Suprapubic skin (tissue), 4 donors: Measurements from ENCODE around the gene CYREN. TPM values are rescaled to one million over a fixed set of nuclear protein-coding genes. Genes with fewer than 3 reads are reported as not detected.

ENCODE experiments used
- DNase-seq, 2 donors: peaks; one replicate each; pipeline ENCODE4 v3.0.0-alpha.2; 2019; ENCODE audit warnings: low spot score in 2 of 2
- H3K27ac ChIP-seq: fragments of 200-600 bp; sonication (generic); one replicate; pipeline ENCODE4 v1.5.1; 2019
- H3K27me3 ChIP-seq: fragments of 200-600 bp; sonication (generic); one replicate; pipeline ENCODE4 v1.5.1; 2019
- H3K36me3 ChIP-seq: fragments of 200-600 bp; sonication (generic); one replicate; pipeline ENCODE4 v1.5.1; 2019
- H3K4me1 ChIP-seq: fragments of 200-600 bp; sonication (generic); one replicate; pipeline ENCODE4 v1.5.1; 2019
- H3K4me3 ChIP-seq: fragments of 200-600 bp; sonication (generic); one replicate; pipeline ENCODE4 v1.5.1; 2019; ENCODE audit warnings: mild to moderate bottlenecking
- H3K9me3 ChIP-seq: fragments of 200-600 bp; sonication (generic); one replicate; pipeline ENCODE4 v1.5.1; 2019
- CTCF ChIP-seq, 2 donors: fragments of 200-600 bp in 1 of 2; fragments of 450-650 bp in 1 of 2; sonication (generic) in 1 of 2; IDR thresholded peaks; one replicate each; pipeline ENCODE4 v1.5.1; 2016 to 2019; ENCODE audit warnings: antibody characterized with exemption in 2 of 2, mild to moderate bottlenecking in 1 of 2, moderate library complexity in 1 of 2
- EP300 ChIP-seq: sonication (generic); formaldehyde crosslinking; IDR thresholded peaks from one replicate; pipeline ENCODE4 v1.6.1; 2017; ENCODE audit warnings: antibody characterized with exemption
- POLR2A ChIP-seq, 2 donors: fragments of 450-650 bp; IDR thresholded peaks; one replicate each; pipeline ENCODE4 v1.6.1; 2017; ENCODE audit warnings: antibody characterized with exemption in 2 of 2, mild to moderate bottlenecking in 2 of 2, moderate library complexity in 2 of 2
- POLR2AphosphoS5 ChIP-seq, 3 donors: sonication (generic); formaldehyde crosslinking; IDR thresholded peaks; one replicate each; pipeline ENCODE4 v1.6.1; 2017; ENCODE audit warnings: antibody characterized with exemption in 3 of 3
- WGBS: methylation state at CpG from one replicate; pipeline ENCODE4 v1.1.5; 2018; 5-methylcytosine and 5-hydroxymethylcytosine counted together
- total RNA-seq, 4 donors: library from RNA; depleted of rRNA; stranded (reverse); fragments of >200 nt; gene quantifications; one replicate each; pipeline ENCODE4 v1.1.0, GENCODE V29; 2016

The CYREN gene
- total RNA-seq, 4 donors from 2014 or later = 25.2 to 40.0 (median 32.4) TPM

GRCh38 chr7:135186841-135187253, 16.3 kb upstream of the CYREN start:
- Histone ChIP-seq H3K4me3 (no peak overlapping the region), H3K27ac (no peak overlapping the region), H3K4me1 (peaks cover 20% of the 10 kb centered on the region), H3K36me3 (peaks cover 73% of the 10 kb centered on the region), H3K9me3 (peaks cover 20% of the 10 kb centered on the region), H3K27me3 (no peaks in the 10 kb centered on the region)
- peak in 1 of 2 donors; percentile 73 for DNase-seq
- 95% methylated on average over 4 of the region's 12 CpGs for WGBS
- TF ChIP-seq POLR2AphosphoS5 (IDR thresholded peaks at IDR 0.05) (no peak), POLR2A (IDR thresholded peaks at IDR 0.05) (no peak), EP300 (no peak), CTCF (IDR thresholded peaks at IDR 0.05) (no peak)

DNA sequence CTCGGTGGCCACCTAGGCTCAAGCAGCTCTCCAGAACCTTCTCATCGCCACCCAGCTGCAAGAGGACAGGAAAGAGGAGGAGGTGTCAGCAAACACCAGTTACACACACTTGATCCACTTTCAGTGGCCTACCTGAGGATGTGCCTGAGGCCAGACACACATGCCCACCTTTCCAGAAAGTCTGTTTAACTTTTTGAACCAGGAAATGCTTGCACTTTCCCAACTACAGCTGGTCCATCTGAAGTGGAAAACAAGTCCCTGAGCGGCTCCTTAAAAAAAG, 15.7 kb upstream of the CYREN start:
- no peak for TF ChIP-seq POLR2A (IDR thresholded peaks at IDR 0.05)
- TF ChIP-seq POLR2AphosphoS5 (IDR thresholded peaks at IDR 0.05) = no peak
- no peak for TF ChIP-seq CTCF (IDR thresholded peaks at IDR 0.05)
- no peak for TF ChIP-seq EP300
- DNase-seq = no peak
- Histone ChIP-seq H3K27ac (no peak overlapping the region), H3K27me3 (no peaks in the 10 kb centered on the region), H3K36me3 (peaks cover 74% of the 10 kb centered on the region), H3K9me3 (peaks cover 26% of the 10 kb centered on the region), H3K4me3 (no peak overlapping the region), H3K4me1 (peaks cover 20% of the 10 kb centered on the region)
- WGBS = 100% methylated on average over 3 of the region's 3 CpGs

GRCh38 chr7:135185471-135186260, 15.2 kb upstream of the CYREN start:
- WGBS = 83% methylated on average over 7 of the region's 7 CpGs

GRCh38 chr7:135184254-135184841, 13.8 kb upstream of the CYREN start:
- H3K4me3 ChIP-seq = no peak overlapping the region
- peak in 1 of 2 donors; percentile 48 for DNase-seq
- no peaks in the 10 kb centered on the region for H3K27me3 ChIP-seq
- H3K36me3 ChIP-seq = peaks cover 74% of the 10 kb centered on the region
- H3K9me3 ChIP-seq = peaks cover 45% of the 10 kb centered on the region
- 96% methylated on average over 4 of the region's 5 CpGs for WGBS
- no peak for TF ChIP-seq EP300
- no peak for TF ChIP-seq POLR2AphosphoS5 (IDR thresholded peaks at IDR 0.05)
- TF ChIP-seq POLR2A (IDR thresholded peaks at IDR 0.05) = no peak
- no peak for TF ChIP-seq CTCF (IDR thresholded peaks at IDR 0.05)
- peaks cover 6% of the 10 kb centered on the region for H3K4me1 ChIP-seq
- H3K27ac ChIP-seq = no peak overlapping the region

More at GRCh38 chr7:135185471-135186260, 15.2 kb upstream of the CYREN start:
- Histone ChIP-seq H3K4me1 (peaks cover 19% of the 10 kb centered on the region), H3K9me3 (peaks cover 32% of the 10 kb centered on the region), H3K27ac (no peak overlapping the region), H3K27me3 (no peaks in the 10 kb centered on the region), H3K4me3 (no peak overlapping the region), H3K36me3 (peaks cover 74% of the 10 kb centered on the region)
- DNase-seq = peak in 1 of 2 donors; percentile 70
- no peak for TF ChIP-seq POLR2AphosphoS5 (IDR thresholded peaks at IDR 0.05)
- no peak for TF ChIP-seq EP300
- no peak for TF ChIP-seq POLR2A (IDR thresholded peaks at IDR 0.05)
- TF ChIP-seq CTCF (IDR thresholded peaks at IDR 0.05) = no peak

DNA sequence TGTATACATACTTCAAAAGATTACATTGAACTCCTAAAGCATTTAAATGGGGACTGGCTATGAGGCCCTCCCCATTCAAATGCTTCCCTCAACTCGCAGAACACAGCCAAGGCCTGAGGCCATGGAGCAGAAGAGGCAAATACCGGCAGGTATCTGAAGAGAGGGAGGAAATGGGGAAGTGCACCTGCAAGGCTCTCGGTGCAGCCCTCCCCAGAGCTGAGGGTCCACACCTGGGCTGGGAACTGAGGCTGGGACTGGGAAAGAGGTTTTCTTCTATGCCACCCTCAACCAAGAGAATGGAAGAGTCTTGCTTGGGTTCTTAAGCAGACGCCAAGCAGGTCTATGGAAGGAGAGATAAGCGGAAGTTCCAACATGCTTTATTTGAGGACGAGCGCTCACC, 13.0 kb upstream of the CYREN start:
- peak in 1 of 2 donors; percentile 26 for DNase-seq
- no peak overlapping the region for H3K4me3 ChIP-seq
- no peaks in the 10 kb centered on the region for H3K4me1 ChIP-seq
- H3K27ac ChIP-seq = no peak overlapping the region
- peaks cover 50% of the 10 kb centered on the region for H3K9me3 ChIP-seq
- H3K27me3 ChIP-seq = no peaks in the 10 kb centered on the region
- peaks cover 66% of the 10 kb centered on the region for H3K36me3 ChIP-seq
- no peak for TF ChIP-seq POLR2A (IDR thresholded peaks at IDR 0.05)
- TF ChIP-seq CTCF (IDR thresholded peaks at IDR 0.05) = no peak
- WGBS = 85% methylated on average over 7 of the region's 7 CpGs
